Stimulated activated CD8-positive, alpha-beta memory T cell treated with anti-CD3 and anti-CD28 coated beads, Interleukin-7, amount 100 ng/mL, for 1 hour (primary cell): ENCODE data around the gene CLTCL1.

Experiments
- DNase-seq, 2 donors: peaks; one replicate each; pipeline ENCODE4 v3.0.0-alpha.2; 2020; ENCODE audit warnings: low read depth in 2 of 2

The CLTCL1 gene

DNA sequence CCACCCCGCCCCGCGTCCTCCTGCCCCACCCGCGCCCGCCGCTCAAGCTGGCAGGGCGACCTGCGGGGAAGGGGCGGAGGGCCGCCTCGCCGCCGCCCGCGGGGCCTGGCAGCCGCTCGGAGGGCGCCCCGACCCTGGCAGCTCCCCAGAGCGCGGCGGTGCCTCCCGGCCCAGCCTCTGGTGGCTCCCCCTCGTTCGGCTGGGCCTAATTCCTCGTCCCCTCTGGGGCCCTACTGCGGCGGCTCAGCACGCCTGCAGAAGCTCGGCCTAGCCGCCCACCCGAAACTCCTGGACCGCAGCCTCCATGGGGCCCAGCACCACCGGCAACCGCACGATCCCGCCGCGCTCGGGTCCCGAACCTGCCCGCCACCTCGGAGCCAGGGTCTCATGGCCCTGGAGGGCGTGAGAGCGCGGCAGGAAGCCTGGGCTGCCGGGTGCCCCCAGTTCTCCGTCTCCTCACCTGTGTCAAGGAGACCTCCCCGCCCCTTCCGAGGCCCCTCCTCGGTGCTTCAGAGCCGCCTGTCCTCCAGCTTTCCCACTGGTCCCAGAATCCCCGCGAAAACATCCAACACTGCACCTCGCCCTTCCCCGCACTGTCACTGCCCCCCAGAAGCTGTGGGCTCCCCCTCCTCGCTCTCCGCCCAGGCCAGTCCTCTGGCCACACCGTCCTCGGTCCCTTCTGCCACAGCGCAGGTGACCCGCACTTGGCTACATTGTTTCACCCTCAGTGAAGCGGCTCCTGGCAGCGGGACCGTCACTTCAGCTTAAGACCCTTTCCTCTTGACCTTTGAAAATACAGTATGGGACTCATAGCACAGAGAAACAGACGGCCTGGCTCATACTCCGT, 140.8 kb downstream of the CLTCL1 start:
- no peak for DNase-seq

DNA sequence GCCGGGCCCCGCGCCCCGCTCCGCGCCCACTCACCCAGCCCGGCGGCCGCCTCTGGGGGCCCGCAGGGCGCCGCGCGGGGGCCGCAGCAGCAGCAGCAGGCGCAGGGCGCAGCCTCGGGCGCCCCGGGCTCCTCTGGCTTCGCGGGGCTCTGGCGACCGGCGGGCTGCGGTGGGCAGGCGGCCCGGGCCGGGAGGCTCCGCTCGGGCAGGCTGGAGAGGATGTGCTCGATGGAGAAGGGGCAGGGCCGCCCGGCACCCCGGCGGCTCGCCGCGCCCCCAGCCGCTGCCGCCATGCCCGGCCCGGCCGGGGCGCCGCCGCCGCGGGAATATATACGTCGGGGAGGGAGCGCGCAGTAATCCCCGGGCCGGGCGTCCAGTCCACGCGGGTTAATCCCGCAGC, 141.5 kb downstream of the CLTCL1 start, which contains the start of gene GSC2:
Gene GSC2 (minus strand): TSS at position 302 of the 400 bp plus-strand sequence. CDS start 9 bp downstream, at position 293.
- no peak for DNase-seq

DNA sequence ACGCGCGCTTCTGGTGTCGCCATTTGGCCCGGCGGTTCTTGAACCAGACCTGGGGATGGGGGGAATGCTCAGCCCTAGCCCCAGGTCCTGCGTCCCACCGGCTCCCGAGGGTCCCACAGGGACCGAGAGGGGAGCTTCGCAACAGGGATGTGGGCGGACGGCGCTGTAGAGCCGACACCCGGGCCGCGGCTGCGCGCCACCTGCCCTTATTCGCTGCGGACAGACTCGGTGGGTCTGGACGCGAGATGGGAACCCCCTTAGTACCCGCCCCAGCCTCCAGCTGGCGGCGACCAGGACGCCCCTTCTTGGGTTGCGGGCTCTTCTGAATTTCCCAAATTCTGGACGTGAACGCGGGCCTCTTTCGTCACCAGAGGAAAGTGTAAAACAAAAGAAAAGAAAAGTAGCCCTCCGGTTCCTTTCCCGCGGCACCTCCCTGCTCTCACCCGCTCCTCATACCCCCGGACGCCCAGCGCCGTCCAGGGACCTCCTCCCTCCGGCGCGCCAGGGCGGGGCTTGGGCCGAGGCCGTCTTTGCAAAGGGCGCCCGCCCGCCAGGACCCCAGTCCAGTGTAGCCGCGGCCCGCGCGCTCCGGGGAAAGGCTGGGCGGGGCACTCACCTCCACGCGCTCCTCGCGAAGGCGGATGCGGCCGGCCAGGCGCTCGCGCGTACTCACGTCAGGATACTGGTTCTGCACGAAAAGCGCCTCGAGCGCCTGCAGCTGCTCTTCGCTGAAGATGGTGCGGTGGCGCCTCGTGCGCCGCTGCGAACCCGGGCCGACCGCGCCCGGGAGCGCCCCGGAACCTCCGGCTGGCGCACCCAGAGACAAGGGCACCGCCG, 142.3 kb downstream of the CLTCL1 start:
- no peak for DNase-seq

DNA sequence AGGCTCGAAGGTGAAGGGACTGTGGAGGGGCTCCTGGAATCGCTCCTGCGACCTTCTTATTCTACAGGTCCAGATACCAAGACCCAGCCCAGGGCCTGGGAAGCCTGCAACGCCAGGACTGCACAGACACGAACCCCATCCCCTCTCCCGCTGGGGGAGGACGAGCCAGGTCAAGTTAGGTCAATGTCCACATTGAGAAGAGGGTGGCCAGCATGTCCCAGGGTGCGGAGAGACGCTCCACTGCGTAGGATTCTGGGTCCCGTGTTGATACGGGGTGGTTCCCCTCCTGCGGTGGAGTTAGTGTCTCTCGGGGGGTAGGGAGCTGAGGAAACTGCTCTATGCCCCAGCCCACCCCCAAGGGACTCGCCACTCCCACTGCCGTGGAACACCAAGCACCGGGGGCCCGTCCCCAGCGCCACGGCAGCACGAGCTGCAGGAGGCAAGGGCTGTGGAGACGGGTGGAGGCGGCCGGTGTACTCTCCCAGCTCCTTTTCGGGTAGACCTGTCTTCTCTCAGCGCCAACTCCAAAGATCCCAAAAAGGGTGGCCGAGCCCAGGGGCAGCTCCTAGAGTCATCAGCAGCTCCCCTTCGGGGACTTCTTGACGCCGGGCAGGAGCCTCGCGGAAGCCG, 143.0 kb downstream of the CLTCL1 start:
- DNase-seq = no peak

- DNase-seq = no peak
These were observed 144.2 kb downstream of the CLTCL1 start for GRCh38 chr22:19147195-19147780.

GRCh38 chr22:19146215-19146968, 145.1 kb downstream of the CLTCL1 start:
- DNase-seq = no peak

GRCh38 chr22:19143967-19144400, 147.5 kb downstream of the CLTCL1 start:
- no peak for DNase-seq

DNA sequence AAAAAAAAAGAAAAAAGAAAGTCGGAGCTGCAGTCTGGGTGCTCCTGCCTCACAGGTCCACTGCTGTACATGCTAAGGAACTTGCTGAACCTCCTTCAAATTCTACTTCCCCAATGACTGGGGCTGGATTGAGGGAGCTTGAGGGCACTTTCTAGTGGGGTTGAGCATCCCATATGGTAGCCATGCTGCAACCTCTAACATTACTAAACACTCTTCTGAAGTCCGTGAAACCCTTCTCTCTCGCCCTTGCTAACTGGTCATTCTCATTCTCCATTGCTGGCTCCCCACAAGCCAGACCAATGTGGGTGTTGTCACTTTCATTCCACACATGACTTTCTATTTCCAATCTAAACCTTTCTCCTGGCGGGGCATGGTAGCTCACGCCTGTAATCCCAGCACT, 148.3 kb downstream of the CLTCL1 start:
- no peak for DNase-seq

GRCh38 chr22:19142394-19142793, 149.1 kb downstream of the CLTCL1 start:
- no peak for DNase-seq

- DNase-seq = no peak
These were observed 151.5 kb downstream of the CLTCL1 start for GRCh38 chr22:19139974-19140373.

DNA sequence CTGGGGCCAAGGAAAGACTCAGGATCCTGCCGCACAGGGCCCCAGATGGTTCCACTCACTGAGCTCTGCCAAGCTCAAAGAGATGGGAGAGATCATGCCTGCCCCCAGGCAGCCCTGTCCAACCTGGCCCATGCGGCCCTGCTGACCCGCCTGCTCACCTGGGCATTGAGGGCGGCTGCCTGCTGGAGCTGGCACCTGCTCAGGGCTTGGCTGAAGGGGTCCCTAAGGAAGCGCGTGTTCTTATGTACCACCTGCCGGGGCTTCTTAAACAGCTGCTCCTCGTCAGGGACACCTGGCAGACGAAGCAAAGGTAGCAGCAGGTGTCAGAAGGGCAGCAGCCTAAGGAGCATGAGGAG, 152.5 kb downstream of the CLTCL1 start:
- no peak for DNase-seq

DNA sequence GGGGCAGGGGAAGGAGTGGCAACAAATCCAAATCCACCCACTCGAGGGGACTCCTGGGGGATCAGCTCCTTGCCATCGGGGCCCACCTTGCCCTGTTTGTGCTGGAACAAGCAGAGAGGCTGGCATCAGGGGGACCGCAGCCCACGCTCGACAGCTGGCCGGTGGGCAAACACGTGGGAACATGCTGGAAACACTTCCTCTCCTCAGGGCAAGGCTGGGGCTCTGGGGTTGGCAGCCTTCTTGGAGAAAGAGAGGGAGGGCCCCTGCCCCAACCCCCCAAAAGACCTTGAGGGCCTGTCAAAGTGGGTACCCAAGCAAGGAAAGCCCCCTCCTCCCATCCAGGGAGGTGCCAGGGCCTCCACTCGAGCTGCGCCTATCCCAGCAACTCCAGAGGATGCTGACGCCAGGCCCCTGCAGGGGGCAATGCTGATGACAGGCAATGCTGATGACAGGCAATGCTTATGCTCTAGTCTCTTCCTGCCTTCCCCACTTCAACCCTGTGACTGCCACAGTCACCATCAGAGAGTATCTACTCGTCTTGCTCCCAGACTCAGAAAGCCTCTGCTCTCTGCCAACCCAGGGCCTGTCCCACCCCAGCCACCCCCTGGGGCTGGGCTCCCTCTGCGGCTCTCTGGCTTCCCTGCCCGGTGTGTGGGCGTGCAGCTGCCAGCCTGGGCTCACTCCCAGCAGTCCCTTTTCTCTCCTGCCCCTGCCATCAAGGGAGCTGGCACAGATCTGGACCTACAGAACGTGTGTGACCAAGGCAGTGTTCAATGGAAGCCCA, 153.1 kb downstream of the CLTCL1 start:
- DNase-seq = no peak

GRCh38 chr22:19137384-19138216, 153.9 kb downstream of the CLTCL1 start:
- DNase-seq = no peak

GRCh38 chr22:19136915-19137314, 154.6 kb downstream of the CLTCL1 start:
- DNase-seq = no peak

- no peak for DNase-seq
These were observed 156.6 kb downstream of the CLTCL1 start for GRCh38 chr22:19134874-19135273.

DNA sequence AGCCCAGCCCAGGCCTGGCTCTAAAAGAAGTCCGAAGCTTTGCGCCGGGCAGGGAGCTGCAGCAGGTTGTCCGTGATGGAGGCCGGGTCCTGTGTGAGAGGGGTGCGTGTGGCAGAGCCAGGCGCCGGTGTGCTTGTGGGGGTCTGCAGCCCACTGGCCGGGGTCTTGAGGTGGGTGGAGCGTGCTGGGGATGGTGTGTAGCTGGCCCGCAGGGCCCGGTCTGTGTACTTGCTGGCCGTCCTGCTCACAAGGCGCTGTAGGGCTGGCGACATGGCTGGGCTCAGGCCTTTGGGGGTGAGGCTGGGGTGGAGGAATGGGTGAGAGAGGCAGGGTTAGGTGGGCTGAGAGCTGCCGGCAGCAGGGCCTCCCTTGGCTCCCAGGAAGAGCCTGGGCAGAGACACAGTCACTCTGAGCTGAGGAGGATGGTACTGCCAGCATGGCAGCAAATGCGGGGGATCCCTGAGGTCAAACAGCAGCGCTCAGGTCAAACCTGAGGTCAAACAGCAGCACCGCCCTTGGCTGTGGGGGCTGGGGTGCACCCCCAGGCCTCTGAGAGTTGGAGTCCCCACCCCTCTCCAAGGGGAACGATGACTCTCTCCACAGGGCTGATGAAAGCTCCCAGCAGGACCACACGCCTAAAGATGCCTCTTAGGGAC, 157.2 kb downstream of the CLTCL1 start:
- no peak for DNase-seq

- no peak for DNase-seq
These were observed 158.0 kb downstream of the CLTCL1 start for GRCh38 chr22:19133561-19133960.

- DNase-seq = no peak
These were observed 158.7 kb downstream of the CLTCL1 start for GRCh38 chr22:19132693-19133400.
